LHCN-M2 (cell line): ENCODE results near the gene PTPRR. TPM values are rescaled to one million over a fixed set of nuclear protein-coding genes. Genes with fewer than 3 reads are reported as not detected.

Source experiments
- DNase-seq: peaks from one replicate; pipeline ENCODE4 v3.0.0-alpha.2; 2012; ENCODE audit warnings: low read depth
- total RNA-seq: library from RNA; depleted of rRNA; stranded (reverse); fragments of >200 nt; gene quantifications from 2 replicates; pipeline ENCODE4 v1.2.3, GENCODE V29; 2014

The PTPRR gene
- total RNA-seq, 1 experiment from 2014 or later: 1.4 TPM

GRCh38 chr12:70646850-70647249, 273.7 kb downstream of the PTPRR start:
- DNase-seq: peak; percentile 70

GRCh38 chr12:70645494-70646317, 274.8 kb downstream of the PTPRR start:
- DNase-seq: peak; percentile 92

GRCh38 chr12:70644861-70645260, 275.7 kb downstream of the PTPRR start:
- no peak for DNase-seq

GRCh38 chr12:70643939-70644338, 276.6 kb downstream of the PTPRR start:
- no peak for DNase-seq

- no peak for DNase-seq
These were observed 278.8 kb downstream of the PTPRR start for GRCh38 chr12:70641691-70642090.

GRCh38 chr12:70640901-70641300, 279.6 kb downstream of the PTPRR start:
- DNase-seq: no peak

- DNase-seq: no peak
These were observed 281.0 kb downstream of the PTPRR start for GRCh38 chr12:70639535-70639934.

- no peak for DNase-seq
These were observed 281.7 kb downstream of the PTPRR start for GRCh38 chr12:70638639-70639360.

- no peak for DNase-seq
These were observed 283.0 kb downstream of the PTPRR start, which contains the start of gene PTPRB for GRCh38 chr12:70637303-70638085. Gene PTPRB, minus strand, starts transcription at chr12:70637429. Its CDS starts 34 bp downstream, at chr12:70637395.

GRCh38 chr12:70635755-70636154, 284.8 kb downstream of the PTPRR start:
- no peak for DNase-seq

GRCh38 chr12:70628701-70629480, 291.6 kb downstream of the PTPRR start:
- no peak for DNase-seq

GRCh38 chr12:70627677-70628076, 292.9 kb downstream of the PTPRR start:
- DNase-seq: no peak

- no peak for DNase-seq
These were observed 294.4 kb downstream of the PTPRR start for GRCh38 chr12:70626180-70626579.

GRCh38 chr12:70619471-70620152, 300.9 kb downstream of the PTPRR start:
- peak; percentile 34 for DNase-seq

GRCh38 chr12:70618371-70618770, 302.2 kb downstream of the PTPRR start:
- no peak for DNase-seq

GRCh38 chr12:70617450-70617849, 303.1 kb downstream of the PTPRR start:
- DNase-seq: no peak

GRCh38 chr12:70615174-70615866, 305.2 kb downstream of the PTPRR start:
- no peak for DNase-seq

GRCh38 chr12:70609739-70610491, 310.6 kb downstream of the PTPRR start:
- peak; percentile 24 for DNase-seq

GRCh38 chr12:70609203-70609602, 311.3 kb downstream of the PTPRR start:
- no peak for DNase-seq
